ENCODE results near the gene ZNF423.
"Not testable (repeated sequence)": the region's sequence is repeated elsewhere in the genome, so short reads cannot be mapped to it uniquely, and the experiment has no call there.

ZNF423 gene

GRCh38 chr16:49855822-49856671 is at the start of gene ZNF423:
TSS of gene ZNF423 (minus strand) at chr16:49856112. CDS start at chr16:49855774, 338 bp downstream.
- DNase-seq (ENCODE audit: low read depth in 2 of 2, low spot score in 1 of 2), result no peak

DNA sequence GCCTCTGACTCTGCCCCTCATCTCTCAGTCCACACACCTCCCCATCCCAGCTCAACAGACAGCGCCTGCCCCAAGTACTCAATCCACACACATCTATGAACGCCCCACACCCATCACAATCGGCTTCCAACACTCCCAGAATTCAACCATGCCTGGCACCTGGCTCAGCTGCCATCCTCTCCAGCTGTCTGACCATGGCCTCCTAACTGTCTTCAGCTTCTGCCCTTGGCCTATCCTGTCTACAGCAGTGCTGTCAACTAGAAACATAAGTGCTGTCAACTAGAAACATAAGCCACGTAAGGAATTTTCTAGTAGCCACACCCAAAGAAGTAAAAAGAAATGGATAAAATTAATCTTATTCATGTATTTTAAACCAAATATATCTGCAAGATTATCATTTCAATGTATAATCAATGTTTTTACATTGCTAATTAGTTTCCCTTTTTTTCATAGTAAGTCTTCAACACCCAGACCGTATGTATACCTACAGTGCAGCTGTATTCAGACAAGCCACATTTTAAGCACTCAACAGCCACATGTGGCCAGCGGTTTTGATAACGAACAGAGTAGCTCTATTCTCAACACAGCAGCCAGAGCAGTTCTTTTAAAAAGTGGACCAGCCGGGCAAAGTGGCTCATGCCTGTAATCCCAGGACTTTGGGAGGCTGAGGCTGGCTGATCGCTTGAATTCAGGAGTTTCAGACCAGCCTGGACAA is 48.6 kb upstream of the ZNF423 start:
- DNase-seq (ENCODE audit: low read depth in 2 of 2, low spot score in 1 of 2), result no peak

- no peak for DNase-seq (ENCODE audit: low read depth in 2 of 2, low spot score in 1 of 2)
These were observed 47.0 kb upstream of the ZNF423 start for GRCh38 chr16:49902908-49903307.

DNA sequence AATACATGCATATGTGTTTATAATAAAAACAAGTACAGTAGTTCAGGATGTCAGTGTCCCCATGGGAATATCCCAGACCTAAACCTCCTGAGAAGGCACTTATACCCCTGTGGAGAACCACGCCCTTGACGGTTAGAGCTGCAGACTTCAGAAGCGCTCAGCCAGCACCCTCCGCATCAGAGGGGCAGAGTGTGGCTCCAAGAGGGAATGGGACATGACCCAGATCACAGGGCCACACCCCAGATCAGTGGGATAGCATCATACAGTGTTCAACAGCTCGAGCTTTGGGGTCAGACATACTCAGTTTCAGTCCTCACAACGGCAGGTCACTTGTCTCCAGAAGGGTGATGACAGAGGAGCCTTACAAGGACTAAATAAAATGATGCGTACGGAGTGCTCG is 45.8 kb upstream of the ZNF423 start:
- DNase-seq (ENCODE audit: low read depth in 2 of 2, low spot score in 1 of 2), result no peak

- DNase-seq (ENCODE audit: low read depth in 2 of 2, low spot score in 1 of 2), result no peak
These were observed 45.0 kb upstream of the ZNF423 start for GRCh38 chr16:49900875-49901274.

GRCh38 chr16:49899991-49900695 is 44.2 kb upstream of the ZNF423 start:
- DNase-seq (ENCODE audit: low read depth in 2 of 2, low spot score in 1 of 2), result no peak

DNA sequence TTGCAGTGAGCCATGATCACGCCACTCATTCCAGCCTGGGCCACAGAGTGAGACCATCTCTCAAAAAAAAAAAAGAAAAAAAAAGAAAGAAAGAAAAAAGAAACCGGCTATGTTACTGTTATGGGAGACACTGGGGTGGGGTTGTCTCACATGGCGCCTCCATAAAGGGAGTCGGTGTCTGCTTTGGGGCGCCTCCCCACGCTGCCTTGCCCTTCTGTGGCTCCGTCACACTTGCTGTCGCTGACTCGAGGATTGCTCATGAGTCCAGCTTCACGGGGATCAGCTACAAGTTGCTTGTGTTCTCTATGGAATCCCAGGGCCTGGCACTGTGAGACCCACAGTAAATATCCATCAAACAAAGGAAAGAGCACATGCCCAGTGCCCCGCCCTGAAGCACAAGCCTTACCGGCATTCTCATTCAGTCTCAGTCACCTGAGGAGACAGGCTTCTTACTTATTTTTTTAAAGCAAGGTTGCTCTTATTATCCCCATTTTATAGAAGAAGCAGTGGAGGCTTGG is 40.6 kb upstream of the ZNF423 start:
- no peak for DNase-seq (ENCODE audit: low read depth in 2 of 2, low spot score in 1 of 2)

DNA sequence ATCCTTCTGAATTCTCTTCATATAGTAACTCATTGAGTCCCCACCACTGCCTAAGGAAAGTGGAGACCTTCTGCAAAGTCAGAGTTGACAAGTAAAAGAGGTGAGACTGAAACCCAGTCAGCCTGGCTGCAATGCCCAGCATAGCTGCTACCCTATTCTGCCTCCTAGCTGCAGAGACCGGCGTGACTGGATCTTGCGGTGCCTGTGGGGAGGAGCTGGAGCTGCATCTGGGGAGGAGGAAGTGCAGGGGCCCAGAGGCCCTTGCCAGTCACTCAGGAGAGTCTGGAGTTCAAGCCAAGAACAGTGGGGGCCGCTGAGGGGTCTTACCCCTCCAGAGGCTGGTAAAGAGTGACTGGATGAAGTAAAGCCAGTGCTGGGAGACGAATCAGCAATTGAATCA is 35.0 kb upstream of the ZNF423 start:
- no peak for DNase-seq (ENCODE audit: low read depth in 2 of 2, low spot score in 1 of 2)

DNA sequence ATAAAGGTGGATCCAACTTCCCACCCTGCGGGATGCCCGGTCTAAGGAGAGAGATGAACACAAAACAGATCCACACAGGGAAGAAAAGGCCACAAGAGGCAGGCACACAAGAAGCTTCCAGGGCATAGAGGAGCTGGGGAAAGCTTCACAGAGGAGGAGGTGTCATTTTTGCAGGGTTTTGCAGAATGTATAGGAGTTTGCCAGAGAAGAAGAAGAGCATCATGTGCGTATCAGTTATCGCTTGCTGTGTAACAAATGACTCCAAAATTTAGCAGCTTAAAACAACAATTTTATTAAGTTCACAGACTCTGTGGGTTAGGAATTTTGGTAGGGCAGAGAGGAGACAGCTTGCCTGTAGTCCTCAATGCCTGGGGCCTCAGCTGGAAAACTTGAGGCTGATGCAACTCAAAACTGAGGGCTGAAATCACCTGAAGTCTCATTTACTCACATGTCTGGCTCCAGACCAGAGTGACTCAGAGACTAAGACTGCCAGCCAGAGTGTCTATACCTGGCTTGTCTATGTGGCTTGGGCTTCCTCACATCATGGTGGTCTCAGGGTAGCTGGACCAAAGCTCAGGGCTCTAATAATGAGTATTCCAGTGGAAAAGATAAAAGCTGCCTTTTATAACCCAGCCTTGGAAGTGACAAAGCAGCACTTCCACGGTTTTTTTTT is 33.9 kb upstream of the ZNF423 start:
- DNase-seq (ENCODE audit: low read depth in 2 of 2, low spot score in 1 of 2), result no peak

DNA sequence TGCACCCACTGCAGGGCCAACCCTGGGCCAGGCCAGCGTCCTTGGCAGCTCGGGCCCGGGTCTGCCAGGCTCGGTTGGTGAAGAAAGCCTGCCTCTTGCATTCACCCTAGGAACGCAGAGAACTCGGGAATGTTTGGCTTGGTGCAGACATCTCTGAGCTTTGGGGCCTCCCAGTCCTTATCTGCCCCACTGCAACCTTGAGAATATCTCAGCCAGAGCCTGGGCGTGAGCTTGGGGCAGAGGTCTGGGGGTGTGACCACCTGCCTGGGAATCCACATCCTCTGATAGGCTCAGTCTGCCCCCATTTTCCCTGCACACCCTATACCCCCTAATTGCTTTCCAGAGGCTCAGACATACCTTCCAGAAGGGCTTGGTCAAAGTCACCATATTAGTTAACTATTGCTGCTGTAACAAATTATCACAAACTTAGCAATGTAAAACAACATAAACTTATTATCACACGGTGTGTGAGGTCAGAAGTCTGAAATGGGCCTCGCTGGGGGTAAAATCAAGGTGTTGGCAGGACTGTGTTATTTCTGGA is 30.7 kb upstream of the ZNF423 start:
- no peak for DNase-seq (ENCODE audit: low read depth in 2 of 2, low spot score in 1 of 2)

DNA sequence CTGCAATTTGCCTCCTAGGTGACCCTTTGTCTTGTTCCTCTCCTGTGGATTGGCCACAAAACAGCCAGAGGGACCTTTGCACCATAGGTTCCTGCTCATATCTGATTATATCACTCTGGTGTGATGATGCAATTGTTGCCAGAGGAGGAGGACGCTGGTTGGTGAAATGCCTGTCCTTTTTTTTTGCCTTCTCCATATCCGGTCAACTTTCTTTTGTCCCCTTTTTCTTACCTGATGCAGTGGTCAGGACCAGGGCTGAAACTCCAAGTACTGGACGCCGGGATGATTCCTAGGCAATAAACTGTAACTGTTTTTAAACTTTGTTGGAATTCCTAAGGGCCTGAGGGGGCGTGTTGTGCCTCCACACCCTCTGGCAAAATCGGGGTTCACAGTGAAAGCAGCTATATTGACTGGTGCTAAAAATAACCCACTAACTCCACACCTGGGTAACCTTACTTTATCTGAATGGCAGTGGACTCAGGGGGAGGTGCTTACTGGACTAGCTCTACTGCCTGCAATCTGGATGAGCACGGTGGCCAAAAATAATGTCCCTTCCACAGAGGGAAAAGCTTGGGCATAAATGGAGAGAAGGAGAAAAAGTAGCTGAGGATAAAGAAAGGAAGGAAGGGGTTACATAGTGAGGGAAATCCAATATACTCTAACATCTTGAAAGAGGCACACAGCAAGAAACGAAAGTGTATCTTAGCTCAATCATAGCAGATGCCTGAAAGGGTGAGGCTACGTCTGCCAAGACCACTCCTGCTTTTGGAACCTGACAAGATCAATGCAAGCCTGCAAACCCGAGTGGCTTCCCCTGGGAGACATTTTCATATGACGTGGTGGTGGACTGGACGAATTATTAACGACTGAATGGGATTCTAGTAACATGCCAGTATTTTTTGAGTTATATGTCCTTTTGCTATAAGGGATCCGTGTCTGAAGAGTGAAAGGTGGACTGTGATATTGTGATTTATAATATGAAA is 28.4 kb upstream of the ZNF423 start:
- no peak for DNase-seq (ENCODE audit: low read depth in 2 of 2, low spot score in 1 of 2)

DNA sequence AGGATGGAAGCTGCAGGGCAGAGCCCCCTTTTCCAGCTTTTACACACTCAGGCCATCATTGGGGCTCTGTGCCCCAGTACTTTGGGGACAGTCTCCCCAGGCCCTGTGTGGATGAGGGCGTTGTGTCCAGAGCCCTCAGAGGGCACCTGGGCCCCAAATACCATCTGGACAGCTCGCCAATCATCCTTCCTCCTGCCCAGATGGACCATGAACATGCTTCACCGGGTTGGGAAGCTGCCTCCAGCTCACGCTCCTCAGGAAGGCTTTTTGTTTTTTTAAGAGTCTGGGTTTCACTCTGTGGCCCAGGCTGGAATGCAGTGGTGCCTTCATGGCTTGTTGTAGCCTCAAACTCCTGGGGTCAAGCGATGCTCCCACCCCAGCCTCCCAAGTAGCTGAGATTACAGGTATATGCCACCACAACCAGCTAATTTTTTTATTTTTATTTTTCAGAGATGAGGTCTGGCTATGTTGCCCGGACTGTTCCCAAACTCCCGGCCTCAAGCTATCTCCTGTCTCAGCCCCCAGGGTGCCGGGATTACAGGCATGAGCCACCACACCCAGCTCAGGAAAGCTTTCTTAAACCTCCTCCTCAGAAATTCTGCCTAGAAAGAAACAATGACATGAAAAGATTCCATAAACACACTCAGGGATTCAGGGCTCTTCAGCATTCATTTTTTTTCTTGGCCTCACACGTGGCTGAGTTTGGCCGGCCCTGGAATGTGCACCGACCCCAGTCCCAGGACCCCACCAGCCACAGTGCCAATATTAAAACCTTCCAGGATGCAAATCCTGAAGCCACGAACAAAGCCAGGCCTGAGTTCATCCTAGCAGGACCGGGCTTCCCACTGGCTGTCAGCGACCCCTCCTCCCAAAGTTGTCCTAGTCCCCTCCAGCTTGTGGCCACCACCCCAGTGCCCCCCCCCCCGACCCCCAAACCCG is 27.4 kb upstream of the ZNF423 start:
- no peak for DNase-seq (ENCODE audit: low read depth in 2 of 2, low spot score in 1 of 2)

DNA sequence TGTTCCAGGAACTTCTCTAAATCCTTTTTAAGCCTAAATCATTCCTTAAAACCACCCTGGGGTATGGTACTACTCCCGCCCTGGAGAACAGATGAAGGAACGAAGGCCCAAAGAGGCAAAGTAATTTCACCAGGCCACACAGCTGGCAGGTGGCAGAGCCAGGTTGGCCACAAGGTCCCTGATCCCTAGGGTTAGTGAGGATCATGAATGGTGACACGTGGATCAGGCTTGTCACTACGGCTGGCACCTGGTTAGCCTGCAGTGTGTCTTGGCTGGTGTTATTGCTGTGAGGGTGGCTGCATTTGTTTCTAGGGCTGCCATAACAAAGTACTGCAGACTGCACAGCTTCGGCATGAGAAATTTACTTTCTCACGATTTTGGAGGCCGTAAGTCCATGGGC is 26.0 kb upstream of the ZNF423 start:
- DNase-seq (ENCODE audit: low read depth in 2 of 2, low spot score in 1 of 2), result no peak

GRCh38 chr16:49878540-49878939 is 22.6 kb upstream of the ZNF423 start:
- DNase-seq (ENCODE audit: low read depth in 2 of 2, low spot score in 1 of 2), result not testable (repeated sequence)

DNA sequence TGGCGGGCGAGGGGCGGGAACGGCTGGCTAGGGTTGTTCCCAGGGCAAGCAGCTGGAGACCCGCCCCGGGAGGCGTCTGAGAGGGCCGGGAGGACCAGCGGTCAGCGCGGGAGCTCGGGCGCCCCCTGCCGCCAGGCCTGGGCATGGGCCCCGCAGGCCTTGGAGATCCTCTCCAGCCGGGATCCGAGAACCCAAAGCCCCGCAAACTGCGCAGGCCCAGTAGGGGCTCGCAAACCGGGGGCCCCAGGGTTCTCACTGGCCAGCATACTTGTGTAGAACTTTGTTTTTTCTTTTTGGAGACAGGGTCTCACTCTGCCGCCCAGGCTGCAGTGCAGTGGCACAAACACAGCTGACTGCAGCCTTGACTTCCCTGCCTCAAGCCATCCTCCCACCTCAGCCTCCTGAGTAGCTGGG is 20.8 kb upstream of the ZNF423 start:
- no peak for DNase-seq (ENCODE audit: low read depth in 2 of 2, low spot score in 1 of 2)

DNA sequence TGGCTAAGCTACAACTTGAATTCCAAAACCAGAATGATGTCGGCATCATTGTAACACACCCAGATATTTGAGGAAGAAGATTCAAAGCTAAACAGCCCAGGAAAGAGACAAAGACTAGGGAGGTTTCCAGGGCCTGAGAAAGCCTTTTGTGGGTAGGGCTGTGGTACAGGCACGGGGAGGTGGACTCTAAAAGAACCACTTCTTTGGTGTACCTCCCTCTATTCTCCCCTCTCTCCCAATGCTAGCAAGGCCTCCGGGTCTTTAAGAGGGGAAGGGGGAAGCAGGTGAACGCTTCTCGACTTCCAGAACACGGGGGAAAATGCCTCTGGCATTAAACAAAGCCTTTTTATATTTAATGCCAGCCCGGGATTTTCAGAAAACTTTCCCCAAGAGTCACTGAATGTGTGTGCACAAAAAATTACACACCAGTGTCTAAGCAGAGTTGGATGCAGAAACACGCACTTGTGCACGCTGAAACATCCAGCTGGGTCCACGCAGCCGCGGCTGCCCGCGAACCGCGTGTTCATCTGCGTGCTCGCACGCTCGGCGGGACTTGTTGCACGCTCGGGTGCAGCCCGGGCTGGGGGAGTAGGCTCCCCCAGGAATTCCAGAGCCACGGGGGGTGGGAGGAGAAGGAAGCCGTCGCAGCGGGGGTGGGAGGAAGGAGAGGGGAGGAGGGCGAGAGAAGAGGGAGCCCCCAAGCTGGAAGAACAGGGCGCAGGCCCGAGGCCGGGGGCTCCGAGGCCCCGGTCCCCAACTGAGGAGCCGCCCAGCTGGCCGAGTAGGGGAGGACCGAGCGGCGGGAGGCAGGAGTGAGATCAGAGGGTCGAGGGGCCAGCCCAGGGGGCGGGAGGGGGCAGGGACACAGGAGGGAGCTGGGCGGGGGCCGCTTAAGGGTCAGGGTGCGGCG is 20.1 kb upstream of the ZNF423 start:
- DNase-seq (ENCODE audit: low read depth in 2 of 2, low spot score in 1 of 2), result no peak

GRCh38 chr16:49874613-49875237 is 18.8 kb upstream of the ZNF423 start:
- no peak for DNase-seq (ENCODE audit: low read depth in 2 of 2, low spot score in 1 of 2)

Measured in stimulated activated CD8-positive, alpha-beta memory T cell treated with anti-CD3 and anti-CD28 coated beads, Interleukin-4, amount 100 ng/mL, for 1 hour (primary cell).